ENCODE data around the gene IFNA14.

The IFNA14 gene

DNA sequence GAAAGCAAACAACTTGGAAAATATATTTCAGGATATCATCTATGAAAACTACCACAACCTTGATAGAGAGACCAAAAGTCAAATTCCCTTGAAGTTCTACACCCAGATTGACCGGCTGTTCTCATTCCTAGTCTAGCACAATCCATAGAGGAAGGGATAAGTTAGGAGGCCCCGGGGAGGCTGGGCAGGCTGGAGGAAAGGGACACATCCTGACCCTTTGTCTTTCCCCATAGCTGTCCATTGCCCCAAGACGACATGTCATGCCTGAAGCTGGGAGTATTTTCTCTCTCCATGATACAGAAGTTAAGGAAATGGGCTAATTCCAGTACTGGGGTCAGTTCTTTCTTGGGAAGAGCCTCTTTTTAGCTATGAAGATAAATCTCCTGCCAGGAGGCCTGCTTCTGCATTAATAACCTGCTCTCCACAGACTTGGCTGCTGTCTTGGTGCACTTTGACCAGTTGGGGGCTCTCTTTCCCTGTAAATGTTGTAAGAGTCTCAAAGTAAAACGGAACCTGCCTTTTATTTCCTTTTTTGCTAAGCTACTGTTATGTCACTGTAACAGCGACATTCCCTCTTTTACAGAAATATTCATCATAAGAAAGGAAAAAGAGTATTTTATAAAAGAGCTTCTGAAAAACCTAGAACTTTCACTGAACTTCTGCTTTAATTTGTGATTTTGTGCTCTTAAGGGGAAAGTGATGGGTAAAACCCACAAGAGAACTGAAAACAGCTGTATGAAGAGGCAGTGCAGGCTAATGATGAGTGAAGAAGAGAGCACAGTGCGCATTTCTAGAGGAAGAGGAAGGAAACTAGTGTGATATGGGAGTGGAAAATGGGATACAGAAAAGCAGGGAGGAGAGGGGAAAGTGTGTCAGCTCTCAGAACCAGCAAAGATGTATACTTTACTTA lies 44.7 kb downstream of the IFNA14 start:
- TF ChIP-seq RAD21 (IDR thresholded peaks at IDR 0.05; ENCODE audit: low read depth) = peak; percentile 54

All from Ishikawa (cell line).